Stimulated activated CD8-positive, alpha-beta memory T cell treated with anti-CD3 and anti-CD28 coated beads, Interleukin-15, amount 100 ng/mL, for 4 hours (primary cell): ENCODE results near the gene NHLRC4.

Experiments used
- DNase-seq, 2 donors: peaks; one replicate each; pipeline ENCODE4 v3.0.0-alpha.2; 2020; ENCODE audit warnings: low read depth in 2 of 2

NHLRC4 gene, protein sequence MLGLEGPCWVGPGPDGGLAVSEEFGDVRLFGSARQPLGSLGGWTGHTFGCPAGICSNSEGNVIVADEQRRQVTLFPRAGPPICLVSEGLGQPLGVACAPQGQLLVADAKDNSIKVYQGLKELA

DNA sequence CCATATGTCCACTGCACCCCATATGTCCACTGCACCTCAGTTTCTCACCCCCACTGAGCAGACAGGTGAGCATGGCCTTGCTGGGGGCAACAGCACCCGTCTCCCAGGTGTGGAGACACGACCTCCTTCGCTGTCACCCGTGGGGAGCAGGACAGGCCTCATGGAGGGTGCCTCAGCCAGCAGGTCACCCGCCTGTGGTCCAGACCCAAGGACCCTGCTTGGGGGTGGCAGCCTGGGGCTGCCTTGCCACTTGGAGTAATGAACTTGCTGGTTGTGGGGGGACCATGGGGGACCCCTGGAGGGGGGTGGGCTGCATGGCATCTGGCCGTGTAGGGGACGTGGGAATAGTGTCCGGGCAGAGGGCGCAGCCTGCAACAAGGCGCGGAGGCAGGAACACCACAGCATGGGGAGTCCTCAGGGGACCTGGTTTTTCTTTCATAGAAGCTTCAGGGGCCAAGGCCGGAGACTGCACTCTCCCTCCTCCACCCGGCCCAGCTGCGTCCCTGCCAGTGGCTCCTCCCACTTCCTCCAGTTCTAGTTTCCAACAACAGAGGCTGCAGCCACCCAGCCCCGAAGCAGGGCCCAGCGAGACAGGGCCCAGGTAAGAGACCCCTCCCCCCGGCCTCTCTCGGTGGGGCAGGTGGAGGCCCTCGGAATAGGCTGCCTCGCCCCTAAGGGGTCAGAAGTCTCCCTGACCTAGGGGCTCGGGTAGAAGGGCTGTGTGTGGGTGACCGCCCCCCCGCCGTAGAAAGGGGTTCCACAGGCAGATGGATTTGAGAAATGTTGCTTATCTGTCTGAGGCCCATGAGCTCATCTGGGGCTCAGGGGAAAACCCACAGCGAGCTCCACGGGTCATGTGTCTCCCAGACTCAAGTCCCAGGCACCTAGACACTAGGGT is at the start of gene NHLRC4:
Gene NHLRC4, plus strand, starts transcription at position 531 of the 898 bp plus-strand sequence. CDS start 1,043 bp downstream, outside the sequence.
- no peak for DNase-seq

DNA sequence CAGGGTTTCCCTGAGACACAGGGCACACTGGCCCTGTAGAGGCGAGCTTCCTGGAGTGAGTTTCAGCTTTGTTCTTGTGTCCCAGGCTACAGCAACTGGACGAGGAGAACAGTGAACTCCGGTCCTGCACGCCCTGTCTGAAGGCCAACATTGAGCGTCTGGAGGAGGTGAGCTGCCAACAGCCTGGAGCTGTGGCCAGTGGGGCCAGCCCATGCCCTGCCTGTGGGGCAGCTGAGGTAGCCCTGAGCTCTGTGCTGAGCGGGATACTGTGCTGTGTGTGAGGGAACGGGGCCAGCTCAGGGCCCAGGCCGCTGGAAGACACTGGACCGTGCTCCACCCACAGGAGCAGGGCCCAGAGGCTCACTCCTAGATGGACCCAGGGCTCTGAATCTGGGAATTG is 47.9 kb upstream of the NHLRC4 start:
- DNase-seq: no peak

DNA sequence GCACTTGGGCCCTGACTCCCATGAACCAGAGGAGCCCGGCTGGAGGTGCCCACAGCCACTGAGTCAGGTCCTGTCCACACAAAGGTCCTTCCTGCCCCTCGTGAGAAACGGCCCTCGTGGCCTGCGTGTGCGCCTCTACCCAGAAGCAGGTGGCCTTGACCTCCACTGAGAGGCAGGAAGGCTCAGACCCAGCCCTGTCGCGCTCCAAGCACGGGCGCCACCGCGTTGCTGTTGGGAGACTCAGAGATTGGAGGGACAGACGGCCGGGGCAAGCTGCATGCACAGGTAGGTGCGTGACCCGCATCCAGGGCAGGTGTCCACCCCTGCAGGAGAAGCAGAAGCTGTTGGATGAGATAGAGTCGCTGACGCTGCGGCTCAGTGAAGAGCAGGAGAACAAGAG is 47.4 kb upstream of the NHLRC4 start:
- DNase-seq: no peak

DNA sequence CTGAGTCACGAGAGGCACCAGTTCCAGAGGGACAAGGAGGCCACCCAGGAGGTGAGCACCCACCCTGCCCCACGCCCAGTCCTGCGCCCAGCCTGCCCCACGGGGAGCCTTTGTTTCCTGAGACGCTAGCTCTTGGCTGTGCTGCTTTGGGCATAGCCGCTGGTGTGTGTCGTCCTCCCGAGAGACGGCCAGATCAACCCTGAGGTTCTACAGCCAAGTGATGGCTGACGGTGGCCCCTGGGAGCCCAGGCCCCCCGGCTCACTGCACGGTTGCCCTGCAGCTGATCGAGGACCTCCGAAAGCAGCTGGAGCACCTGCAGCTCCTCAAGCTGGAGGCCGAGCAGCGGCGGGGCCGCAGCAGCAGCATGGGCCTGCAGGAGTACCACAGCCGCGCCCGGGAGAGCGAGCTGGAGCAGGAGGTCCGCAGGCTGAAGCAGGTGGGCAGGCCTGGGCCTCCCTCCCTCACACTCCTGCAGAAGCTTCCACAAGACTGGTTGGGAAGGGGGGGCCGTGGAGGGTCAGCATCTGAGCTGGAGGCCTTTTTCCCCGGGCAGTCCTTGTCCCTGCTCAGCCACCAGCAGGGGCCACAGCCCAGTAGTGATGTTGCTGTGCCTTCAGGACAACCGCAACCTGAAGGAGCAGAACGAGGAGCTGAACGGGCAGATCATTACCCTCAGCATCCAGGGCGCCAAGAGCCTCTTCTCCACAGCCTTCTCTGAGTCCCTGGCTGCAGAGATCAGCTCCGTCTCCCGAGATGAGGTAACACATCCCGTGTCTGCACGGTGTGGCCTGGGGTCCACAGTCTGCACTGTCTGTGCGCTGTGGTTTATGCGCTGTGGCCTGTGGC is 46.7 kb upstream of the NHLRC4 start:
- DNase-seq: no peak

DNA sequence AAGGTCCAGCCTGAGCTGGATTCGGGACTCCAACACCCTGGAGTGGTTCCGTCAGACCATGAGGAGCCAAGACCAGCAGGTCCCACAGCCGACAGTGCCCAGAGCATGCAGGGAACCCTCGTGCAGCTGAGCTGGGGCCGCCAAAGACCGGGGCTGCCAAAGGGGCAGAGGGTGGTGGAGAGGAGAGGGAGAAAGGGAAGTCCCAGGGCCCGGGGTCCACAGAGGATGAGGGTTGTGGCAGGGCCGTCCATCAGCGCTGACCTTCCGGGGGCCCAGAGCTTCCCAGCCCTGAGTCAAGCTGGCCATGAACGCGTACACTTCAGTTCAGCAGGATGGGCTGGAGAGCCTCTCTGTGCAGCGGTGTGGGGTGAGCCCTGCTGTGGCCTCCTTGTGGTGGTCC is 46.0 kb upstream of the NHLRC4 start:
- DNase-seq: no peak

DNA sequence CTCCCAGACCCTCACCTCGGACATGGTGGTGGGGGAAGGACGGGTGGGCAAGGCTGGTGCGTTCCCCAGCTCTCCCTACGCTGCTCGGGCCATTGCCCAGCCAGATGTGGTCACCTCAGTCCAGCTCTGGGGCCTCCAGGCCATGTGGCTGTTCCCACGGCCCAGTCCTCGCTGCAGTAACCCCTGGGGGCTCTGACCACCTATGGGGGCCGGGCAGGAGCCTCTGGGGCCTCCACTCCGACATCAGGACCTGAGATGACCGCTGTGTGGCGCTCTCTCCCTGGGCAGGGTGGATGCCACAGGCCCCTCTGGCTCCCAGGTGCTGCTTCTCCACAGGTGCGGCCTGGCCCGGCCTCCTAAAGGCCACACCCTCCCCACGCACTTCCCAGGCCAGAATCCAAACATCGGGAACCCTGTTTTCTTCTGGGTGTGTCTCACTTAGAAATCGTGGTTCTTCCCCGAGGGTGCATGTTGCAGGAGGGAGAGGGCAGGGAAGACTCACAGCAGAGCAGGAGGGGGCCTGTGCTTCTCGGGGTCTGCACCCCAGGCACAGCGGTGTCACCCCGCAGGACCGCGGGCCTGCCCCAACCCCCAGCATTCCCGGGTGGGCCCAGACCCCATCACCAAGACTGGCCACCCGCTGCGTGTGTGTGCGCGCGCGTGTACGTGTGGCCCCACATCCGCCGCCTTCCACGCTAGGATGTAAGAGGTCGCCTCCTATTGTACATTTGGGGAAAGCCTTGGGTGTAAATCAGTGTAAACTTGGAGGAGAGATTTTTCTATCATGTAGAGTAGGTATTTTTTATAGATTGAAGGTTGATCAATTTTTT is 45.2 kb upstream of the NHLRC4 start:
- no peak for DNase-seq

DNA sequence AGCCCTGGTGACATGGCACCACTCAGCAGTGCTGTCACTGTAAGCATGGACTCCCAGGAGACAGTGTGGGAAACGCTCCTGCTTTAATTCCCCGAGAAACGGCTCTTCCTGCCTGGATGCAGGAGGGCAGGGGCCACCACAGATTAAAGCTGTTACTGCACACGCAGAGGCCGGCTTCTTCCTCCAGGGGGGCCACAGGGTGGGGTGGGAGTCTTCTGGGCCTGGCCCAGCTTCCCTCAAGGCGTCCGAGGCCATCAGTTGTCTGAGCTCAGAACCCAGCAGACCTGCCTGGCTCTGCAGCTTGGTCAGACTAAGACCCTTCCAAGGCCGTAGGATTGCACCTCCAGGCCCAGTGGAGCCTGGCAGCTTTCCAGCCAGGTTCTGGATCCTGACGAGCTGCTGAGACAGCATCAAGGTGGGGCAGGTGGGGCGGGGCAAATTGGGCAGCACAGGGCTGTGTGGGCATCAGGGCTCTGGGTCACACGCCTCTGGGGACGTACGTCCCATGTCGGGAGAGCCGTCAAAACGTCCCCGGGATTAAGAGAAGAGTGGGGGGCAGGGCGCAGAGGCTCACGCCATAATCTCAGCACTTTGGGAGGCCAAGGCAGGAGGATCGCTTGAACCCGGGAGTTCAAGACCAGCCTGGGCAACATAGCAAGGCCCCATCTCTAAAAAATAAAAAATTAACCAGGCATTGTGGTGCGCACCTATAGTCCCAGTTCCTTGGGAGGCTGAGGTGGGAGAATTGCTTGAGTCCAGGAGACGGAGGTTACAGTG is 44.3 kb upstream of the NHLRC4 start:
- DNase-seq: no peak

DNA sequence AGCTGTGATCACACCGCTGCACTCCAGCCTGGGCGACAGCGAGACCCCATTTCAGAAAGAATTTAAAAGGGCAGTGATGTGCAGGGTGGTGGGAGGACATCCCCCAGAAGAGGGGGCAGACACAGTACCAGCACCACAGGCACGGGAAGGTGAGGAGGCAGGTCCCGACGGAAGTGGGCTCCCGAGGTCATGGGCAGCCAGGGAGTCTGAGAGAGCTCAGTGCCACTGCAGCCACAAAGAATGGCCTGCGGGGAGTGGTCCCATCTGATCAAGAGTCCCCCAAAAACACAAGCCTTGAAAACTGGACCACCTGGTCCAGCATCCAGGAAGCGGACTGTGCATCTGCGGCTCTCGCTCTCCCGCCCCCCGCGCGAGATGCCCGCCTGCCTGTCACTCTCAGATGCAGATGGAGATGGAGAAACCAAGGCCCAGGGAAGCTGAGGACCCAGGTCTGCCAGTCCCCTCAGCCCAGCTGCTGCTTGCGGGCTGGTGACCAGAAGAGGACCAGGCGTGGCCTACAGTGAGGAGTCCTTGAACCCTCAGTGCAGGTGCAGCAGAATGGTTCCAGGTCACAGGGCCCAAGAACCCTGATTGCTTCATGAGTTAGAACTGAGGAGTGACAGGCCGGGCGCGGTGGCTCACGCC is 43.6 kb upstream of the NHLRC4 start:
- no peak for DNase-seq

DNA sequence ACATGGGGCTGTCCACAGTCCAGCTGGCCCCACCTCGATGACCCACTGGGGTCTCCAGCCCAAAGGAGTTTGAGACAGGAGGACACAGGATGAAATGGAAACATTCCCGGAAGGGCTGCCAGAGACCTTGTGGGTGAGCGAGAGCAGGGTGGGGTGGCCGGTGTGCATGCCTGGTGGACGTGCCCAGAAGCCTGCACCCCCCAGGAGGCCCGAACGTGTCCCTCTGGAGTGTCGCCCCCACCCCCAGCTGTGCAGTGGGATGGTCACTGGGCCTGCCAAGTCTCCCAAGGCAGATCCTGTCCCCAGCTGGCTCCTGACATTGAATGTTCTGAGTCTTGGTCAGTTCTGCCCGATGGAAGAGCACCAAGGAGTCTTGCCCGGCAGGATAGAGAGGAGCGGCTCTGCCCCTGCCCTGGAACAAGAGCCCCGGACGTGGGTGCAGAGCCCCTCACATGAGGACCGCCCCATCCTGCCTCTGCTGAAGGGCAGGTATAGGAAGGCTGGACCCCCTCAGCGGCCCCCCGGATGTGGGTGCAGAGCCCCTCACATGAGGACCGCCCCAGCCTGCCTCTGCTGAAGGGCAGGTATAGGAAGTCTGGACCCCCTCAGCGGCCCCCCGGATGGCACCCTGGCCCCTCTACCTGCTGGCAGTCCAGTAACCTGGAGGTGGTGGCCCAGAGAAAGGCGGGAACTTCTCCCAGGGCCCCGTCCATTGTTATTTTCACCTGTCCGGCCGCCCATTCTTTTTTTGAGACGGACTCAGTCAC is 42.3 kb upstream of the NHLRC4 start:
- DNase-seq: no peak

DNA sequence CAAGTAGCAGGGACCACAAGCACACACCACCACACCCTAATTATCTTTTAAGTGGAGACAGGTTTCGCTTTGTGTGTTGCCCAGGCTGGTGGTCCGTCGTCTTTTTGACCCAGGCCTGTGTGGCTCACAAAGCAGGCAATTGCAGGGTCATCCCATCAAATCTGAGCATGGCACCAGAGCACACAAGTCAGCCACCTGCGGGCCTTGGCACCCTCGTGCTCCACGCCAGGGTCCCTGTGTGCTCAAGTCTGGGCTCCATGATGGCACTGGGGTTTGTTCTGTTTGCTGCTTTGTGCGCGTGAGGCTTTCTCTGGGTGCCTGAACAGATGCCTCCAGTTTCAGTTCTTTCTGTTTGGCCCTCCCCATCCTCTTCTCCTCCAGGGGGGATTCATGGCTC is 41.7 kb upstream of the NHLRC4 start:
- DNase-seq: no peak

DNA sequence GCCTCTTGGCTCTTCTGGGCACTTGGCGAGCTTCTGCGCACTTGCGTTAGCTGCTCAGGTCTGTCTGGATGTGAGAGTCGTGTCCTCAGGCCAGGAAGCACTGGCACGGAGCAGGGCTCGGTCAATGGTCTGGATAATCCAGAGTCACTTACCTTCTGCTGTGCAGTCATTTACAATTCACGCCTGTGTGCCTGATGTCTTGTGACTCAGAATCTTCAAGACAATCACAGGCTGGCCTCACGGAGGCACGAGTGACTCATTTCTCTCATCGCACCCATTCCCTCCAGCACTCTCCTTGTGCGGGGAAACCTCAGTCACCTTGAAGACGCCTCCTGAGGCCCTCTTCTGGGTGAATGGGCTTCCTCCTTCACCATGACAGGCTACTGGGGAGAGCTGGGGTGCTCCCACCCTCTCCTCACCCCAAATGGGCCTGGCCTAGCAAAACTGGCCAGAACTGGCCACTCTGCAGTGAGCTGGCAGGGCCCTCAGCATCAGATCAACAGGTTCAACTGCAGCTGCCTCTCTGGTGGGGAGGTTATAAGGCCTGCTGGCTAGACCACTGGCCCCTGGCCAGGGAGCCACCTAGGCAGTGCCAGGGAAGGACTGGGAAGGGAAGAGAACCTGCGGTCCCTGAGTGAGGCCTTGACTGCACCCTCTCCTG is 41.2 kb upstream of the NHLRC4 start:
- DNase-seq: peak; percentile 47 to 64

DNA sequence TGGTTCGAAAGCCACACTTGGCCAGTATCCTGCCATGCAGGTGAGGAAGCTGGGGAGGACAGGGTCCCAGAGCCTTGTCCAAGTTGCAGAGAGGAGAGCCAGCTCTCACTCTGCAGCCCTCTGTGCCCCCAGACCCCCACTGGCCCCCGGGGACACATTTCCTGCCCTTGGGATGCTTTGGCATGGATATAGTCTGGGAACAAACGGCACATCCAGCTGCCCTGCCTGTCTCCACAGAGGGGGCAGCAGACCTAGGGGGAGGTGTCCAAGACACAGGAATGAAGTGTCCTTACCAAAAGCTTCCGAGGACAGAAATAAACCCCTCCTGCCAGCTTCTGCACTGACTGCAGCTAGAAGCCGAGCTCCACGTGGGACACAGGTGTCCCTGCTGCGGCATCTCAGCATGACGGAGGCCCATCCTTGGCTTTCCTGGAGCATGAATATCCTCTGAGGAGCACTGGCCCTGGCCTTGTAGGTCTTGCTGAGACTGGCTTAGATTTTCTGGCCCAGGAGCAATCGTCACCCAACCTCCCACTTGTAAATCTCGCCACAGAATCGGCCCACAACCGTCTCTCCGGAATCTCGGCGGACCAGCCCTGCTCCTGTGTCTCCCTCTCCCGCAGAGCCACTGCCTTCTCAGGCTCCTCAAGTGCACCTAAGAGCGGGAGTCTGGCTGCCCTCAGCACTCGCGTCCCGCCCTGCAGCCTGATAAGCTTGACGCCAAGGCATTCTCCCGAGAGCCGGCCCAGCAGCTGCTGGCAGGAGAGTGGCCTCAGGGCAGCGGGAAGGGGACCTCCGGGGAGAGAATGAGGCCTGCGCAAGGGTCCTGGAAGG is 40.4 kb upstream of the NHLRC4 start:
- no peak for DNase-seq

DNA sequence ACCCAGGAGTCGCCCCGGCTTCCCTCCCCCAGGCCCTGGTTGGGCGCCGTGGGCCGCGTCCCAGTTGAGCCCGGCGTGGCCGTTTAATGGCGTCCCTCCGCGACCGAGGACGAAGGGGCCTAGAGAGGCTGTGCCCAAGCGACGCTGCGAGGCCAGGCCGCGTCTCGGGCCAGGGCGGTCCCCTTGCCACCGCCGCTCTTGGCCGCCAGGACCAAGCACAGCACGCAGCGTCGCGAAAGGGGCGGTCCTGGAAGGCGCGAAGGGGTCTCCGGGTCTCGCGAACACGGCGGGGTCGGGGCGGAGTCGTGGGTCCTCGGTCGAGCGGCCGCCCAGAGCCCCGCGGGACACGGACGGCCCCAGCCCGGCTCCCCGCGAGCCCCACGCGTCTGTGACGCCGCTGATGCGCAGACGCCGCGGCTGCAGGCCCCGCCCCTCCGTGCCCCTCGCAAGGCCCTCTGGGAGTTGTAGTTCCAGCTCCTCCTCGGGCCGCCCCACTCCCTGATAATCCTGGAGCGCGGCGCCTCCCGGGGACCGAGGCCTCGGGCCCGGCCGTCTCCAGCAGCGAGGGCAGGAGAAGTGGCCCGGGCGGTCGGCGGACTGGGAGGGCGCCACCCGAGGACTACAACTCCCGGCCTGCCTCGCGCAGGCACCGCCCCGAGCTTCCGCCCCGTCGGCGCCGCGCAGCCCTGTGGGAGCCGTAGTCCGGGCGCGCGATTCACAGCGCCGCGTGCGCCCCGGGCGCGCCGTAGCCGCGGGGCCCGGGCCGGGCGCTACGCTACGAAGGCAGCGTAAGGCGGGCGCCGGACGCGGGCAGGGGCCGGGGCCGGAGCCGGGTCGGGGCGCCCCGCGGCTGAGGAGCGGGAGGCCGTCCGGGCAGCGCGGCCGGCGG is 39.5 kb upstream of the NHLRC4 start, which contains the start of gene CAPN15:
Gene CAPN15, plus strand, starts transcription at position 698 of the 889 bp plus-strand sequence. CDS start 19,127 bp downstream, outside the sequence.
- DNase-seq: peak; percentile 73 to 79

DNA sequence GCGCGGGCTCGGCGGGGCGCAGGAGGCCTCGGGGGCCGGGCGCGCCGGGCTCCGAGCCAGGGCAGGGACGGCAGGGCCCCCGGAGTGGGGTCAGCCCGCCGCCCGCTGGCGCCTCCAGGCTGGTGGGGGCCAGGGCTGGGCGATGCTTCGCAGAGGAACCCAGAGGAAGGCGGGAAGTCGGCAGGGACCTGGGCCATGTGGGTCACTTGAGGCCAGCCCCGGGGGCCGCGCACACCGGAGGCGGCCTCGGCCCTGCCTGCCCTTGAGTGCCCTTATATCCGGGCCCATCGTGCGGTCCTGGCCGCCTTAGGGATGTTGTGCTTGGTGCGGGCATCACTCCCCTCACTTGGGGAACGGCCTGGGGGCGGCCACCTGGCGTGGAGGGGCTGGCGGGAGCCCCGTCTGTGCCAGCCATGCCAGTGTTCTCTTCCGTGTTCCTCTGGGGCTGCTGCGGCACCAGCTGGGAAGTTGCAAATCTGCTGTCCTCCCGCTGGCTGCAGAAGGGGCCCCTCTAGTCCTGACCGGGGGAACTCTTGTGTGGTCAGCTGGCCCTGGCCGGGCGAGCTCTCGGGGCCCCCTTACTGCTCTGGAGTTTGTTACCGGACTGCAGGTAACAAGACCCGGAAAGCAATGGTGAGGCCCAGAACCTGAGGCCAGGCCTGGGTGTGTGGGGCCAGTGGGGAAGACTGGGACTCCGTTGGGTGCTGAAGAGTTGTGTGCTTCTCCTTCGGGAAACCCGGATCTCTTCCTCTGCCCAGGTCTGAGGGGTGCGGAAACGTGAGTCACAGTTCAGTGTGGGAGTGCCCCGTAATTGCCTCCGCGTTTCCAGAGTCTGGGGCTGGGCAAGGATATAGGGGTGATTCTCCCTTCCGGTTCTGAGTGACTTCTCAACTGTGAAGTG is 38.4 kb upstream of the NHLRC4 start:
- DNase-seq: no peak

DNA sequence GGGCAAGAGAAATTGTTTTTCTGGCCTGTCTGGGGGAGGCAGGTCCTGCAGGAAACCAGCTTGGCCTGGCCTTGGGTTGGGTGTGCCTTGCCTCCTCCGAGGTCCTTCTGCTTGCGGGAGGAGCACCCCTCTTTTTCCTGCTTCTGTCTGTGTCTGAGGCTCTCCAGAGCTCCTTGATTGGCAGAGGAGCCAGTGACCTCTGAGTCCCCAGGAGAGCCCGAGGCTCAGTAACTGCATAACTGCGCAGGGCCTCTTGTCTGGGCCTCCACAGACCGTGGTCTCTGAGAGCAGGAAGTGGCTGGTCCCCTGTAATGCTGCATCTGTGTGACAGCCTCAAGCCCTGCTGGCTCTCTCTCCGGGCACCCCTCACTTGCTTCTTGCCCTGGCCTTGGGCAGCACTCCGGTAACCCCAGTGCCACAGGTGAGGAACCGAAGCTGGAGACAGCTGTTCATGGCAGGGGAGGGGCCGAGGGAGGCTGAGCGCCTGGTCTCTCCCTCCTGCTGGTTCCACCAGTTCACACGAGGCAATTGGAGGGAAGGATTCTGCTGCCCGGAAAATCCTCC is 37.7 kb upstream of the NHLRC4 start:
- no peak for DNase-seq
